Measurements from ENCODE around the gene POLR2B.

Gene POLR2B

DNA sequence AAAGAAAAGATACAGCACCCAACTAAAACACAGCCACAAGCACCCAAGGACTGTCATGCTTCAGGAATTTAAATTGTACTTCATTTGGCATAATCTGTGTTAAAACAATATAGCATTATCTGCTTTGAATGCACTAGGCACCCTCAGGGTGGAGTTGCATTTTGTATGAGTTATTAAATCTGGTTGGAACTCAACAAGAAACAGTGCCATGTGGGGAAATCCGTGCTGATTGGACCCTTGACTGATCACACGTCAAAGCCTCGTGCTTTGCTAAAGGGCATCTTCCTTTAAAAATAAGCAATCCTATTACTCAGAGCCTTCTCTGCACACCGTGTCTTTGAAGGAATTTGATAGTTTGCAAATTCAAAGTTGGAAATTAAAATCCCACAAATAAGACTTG lies 96.0 kb downstream of the POLR2B start:
- H3K4me3 ChIP-seq (ENCODE audit: low read length), result no peak overlapping the region
- DNase-seq (ENCODE audit: low read depth, low spot score), result no peak

DNA sequence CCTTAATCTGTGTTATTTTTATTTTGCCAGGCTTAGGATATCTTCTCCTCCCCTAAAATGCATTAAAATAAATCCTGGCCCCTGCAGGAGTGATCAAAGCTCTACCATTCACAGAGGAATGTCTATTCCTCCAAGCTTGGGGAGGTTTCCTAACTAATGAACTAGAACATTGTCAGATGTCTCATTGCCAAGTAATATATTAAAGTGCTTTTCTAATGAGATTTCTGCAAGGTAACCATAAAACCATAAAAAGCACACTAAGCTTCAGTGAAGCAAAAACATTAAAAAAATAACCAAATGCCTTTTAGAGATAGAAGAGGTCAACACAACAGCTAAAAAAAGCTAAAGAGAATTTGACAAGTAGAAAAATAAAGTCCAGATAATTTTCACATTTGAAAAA lies 96.7 kb downstream of the POLR2B start:
- H3K4me3 ChIP-seq (ENCODE audit: low read length), result no peak overlapping the region
- DNase-seq (ENCODE audit: low read depth, low spot score), result no peak

DNA sequence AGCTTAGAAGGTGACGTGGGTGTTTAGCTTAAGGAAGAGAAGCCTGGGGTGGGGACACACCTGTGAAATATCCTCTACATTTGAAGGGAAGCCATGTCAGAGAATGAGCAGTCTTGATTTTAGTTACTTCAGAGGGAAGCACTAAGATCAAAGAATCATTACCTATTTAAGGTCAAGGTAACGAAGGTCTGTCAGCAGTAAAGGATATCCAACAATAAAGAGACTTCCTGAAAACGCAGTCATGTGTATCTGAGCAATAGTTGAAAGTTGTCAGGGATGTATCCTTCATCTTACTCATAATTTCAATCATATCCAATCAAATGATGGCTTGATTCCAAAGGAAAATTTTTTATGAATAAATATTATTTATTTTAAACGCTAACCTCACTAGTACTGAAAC lies 98.0 kb downstream of the POLR2B start:
- DNase-seq (ENCODE audit: low read depth, low spot score), result no peak
- H3K4me3 ChIP-seq (ENCODE audit: low read length), result no peak overlapping the region

DNA sequence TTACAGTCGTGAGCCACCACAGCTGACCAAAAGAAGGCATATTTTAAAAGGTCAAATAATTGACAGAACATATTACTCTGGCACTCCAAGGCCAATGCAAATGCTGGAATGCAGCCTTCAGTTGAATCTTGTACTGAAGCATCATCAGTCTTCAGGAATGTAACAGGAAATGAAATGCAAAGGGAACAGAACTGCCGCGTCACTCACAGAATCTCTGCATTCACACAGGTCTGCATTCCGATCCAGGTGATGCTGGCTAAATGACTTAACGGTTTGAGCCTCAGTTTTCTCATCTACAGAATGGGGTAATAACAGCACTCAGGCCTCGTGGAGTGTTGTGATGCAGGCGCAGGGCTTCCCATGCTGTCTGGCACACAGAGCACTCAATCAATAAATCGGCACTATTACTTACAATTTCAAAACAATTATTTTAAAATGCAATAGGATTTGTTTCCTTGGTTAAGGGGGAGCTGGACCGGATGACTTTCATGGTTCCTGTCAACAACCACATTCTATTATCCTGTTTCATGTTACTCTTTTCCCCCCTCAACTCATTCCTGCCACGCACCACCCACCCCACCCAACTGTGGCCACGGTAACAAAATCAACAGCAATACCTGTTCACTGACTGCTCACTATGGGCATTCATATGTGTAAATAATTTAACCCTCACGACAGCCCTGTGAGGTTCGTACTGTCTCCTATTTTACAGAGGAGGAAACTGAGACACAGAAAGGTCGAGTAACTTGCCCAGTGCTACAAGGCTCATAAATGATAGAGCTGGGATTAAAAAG lies 99.1 kb downstream of the POLR2B start:
- no peak overlapping the region for H3K4me3 ChIP-seq (ENCODE audit: low read length)
- DNase-seq (ENCODE audit: low read depth, low spot score), result no peak

DNA sequence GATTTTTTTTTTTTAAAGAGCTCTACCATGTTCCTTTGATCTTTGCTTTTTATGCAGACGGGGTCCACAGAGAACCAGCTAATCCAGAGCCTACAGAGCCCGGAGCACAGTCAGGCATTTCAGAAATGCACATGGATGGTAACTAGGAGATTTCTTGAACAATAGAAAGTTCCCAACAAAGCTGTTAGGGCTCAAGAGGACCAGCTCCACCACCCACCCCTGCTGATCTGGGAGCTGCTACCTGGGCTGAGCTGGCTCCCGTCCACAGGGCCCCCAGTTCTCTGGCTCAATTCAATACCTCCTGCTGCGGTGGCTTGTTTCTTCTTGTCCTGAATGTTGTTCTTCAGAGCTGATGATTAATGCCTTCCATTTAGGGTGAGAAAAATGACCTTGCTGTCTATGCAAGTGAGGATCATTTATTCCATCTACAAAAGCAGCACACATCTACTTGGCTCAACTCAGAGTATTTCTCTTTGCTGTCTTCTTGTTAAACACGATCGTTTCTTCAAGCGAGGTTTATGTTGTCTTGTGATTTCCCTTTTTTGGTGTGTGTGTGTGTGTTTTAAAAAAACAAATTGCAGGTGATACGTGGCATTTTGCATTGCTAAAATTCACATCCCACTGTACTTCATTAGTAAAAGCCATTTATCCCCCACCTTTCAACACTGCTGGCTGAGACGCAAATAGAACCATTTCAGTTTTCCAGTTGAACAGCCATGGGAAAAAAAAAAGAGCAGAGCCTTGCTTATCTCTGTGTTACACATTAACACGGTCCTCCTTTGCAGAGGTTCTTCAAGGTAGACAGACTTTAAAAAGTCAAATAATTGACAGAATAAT lies 100.2 kb downstream of the POLR2B start:
- H3K4me3 ChIP-seq (ENCODE audit: low read length), result no peak overlapping the region
- no peak for DNase-seq (ENCODE audit: low read depth, low spot score)
